ENCODE measurements around the gene ATXN1. TPM values are rescaled to one million over a fixed set of nuclear protein-coding genes. Genes with fewer than 3 reads are reported as not detected.

ATXN1 gene
- total RNA-seq, 1 donor from 2014 or later = 33.7 TPM

DNA sequence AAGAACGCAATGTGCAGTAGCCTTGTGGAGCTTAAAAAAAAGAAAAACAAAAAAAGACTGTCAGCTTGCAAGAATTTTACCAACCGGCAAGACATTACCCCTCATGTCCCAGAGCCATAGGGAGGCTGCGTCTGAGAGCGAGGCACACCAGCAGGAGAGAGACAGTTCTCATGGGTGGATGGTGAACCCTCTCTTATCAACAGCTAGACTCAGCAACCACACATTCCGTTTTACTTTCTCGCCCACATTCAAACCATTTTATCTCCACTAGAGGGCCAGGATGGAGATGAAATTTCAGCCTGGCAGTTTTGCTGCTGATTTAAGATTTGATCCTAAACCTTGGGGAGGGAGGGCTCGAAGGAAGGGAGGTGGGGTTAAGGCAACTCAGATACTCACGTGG is 247.0 kb downstream of the ATXN1 start:
- H3K27ac Mint-ChIP-seq = no peak overlapping the region
- H3K27me3 Mint-ChIP-seq = no peaks in the 10 kb centered on the region
- TF ChIP-seq, protein P1, sequence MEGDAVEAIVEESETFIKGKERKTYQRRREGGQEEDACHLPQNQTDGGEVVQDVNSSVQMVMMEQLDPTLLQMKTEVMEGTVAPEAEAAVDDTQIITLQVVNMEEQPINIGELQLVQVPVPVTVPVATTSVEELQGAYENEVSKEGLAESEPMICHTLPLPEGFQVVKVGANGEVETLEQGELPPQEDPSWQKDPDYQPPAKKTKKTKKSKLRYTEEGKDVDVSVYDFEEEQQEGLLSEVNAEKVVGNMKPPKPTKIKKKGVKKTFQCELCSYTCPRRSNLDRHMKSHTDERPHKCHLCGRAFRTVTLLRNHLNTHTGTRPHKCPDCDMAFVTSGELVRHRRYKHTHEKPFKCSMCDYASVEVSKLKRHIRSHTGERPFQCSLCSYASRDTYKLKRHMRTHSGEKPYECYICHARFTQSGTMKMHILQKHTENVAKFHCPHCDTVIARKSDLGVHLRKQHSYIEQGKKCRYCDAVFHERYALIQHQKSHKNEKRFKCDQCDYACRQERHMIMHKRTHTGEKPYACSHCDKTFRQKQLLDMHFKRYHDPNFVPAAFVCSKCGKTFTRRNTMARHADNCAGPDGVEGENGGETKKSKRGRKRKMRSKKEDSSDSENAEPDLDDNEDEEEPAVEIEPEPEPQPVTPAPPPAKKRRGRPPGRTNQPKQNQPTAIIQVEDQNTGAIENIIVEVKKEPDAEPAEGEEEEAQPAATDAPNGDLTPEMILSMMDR (conservative IDR thresholded peaks at IDR 0.05) = peak; percentile 74
- H3K4me3 Mint-ChIP-seq = no peak overlapping the region
- no peak for DNase-seq (ENCODE audit: extremely low spot score, unreplicated experiment)
- H3K36me3 Mint-ChIP-seq = no peaks in the 10 kb centered on the region
- H3K9me3 Mint-ChIP-seq = no peaks in the 10 kb centered on the region
- H3K4me1 Mint-ChIP-seq (ENCODE audit: unreplicated experiment) = peaks cover 39% of the 10 kb centered on the region

DNA sequence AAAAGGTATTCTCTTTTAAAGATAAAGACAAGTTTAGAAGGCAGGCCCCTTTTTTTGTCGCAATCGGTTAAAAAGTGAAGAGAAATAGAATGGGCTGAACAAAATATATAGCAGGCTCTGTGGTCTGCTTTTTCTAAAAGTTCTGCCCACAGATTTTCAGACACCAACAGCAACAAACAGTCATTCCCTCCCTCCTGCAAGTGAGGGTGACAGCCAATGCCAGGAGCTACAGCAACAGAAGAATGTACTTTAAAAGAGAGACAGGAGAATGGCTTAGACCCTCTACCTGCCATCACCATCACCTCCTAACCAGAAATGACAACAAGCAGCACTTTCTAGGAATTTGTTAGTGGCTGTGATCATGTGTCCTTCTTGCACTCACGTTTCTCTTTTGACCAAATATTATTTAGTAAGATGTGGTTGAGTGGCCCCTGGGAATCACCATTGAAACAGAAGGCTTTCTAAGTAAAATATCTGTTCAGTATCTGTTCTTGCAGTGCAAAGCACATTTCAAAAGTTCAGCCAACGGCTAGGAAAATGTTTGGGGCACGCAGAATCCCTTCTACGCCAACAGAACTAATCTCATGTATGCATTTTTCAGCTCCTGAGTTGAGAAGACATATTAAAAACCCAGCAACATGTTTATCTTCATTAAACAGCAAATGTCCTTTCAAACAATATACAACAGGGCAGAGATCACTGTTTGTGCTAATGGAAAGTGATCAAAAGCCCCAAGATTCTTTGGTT is 248.5 kb downstream of the ATXN1 start:
- peaks cover 36% of the 10 kb centered on the region for H3K4me1 Mint-ChIP-seq (ENCODE audit: unreplicated experiment)
- TF ChIP-seq, protein P1 (conservative IDR thresholded peaks at IDR 0.05) = no peak
- no peaks in the 10 kb centered on the region for H3K36me3 Mint-ChIP-seq

DNA sequence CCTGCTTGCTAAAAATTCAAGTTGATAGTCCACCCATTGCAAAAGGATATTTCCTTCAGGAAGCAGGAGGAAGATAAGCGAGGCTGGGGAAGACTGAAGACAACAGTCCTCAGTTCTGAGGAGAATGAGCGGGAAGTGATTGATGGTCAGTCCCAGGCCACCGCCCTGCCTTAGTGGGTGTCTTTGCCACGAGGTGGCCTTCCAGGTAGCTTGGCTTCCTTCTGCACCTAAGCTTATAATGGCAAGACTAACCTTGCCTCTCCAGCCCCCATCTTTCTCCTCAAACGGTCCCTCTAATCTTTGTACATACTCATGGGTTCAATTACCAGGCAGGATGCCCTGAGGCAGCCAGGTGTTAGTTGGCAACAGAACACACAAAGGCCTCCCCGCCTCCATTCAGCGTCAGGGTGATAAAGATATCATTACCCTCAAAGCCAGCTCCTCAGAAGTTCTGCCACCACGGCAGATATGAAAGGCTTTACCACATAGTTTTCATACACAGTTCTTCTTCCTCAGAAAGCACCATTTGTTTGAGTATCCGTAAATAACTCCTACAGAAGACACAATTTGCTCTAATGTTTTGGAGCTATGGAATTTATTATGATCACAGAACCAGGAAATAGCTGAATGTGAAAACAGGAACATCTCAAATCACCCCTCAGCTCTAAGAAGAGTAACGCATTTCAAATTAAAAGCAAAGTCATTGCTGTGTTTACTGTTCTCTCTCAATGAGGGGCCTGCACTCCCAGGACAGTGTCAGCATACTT is 249.4 kb downstream of the ATXN1 start:
- Mint-ChIP-seq H3K9me3 (no peaks in the 10 kb centered on the region), H3K4me3 (no peak overlapping the region), H3K27ac (peak overlapping the region; percentile 27), H3K4me1 (ENCODE audit: unreplicated experiment) (peaks cover 35% of the 10 kb centered on the region), H3K27me3 (no peaks in the 10 kb centered on the region), H3K36me3 (no peaks in the 10 kb centered on the region)
- DNase-seq (ENCODE audit: extremely low spot score, unreplicated experiment) = no peak
- TF ChIP-seq, protein P1 (conservative IDR thresholded peaks at IDR 0.05) = no peak

More for the DNA sequence above, 248.5 kb downstream of the ATXN1 start:
- no peak for DNase-seq (ENCODE audit: extremely low spot score, unreplicated experiment)
- no peaks in the 10 kb centered on the region for H3K27me3 Mint-ChIP-seq
- H3K27ac Mint-ChIP-seq = no peak overlapping the region
- H3K4me3 Mint-ChIP-seq = no peak overlapping the region
- no peaks in the 10 kb centered on the region for H3K9me3 Mint-ChIP-seq

DNA sequence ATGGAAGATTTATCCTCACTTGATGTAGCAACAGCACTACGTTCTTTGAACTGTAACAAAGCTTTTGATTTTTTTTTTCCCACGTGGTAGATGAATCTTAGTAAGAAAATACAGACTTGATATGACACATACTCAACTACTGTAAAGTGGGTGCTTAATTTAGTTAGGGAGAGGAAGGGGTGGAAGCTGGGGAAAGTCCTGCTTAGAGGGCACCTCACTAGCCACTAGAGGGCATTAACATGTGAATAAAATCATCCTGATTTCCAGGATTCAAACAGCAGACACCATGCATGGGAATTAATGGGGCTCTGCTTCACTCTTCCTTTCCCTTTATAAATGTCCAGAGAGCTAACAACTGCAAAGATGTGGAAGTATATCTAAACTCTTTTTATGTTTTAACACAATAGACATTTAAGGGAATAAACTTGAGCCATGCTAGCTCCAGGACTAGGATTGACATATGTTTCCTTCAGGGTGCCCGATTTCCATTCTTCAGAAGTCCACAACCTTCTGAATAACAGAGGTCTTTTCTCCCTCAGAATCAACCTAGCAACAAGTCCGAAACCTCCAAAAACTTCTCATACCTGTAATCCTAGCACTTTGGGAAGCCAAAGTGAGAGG is 250.1 kb downstream of the ATXN1 start:
- H3K27me3 Mint-ChIP-seq = no peaks in the 10 kb centered on the region
- no peak overlapping the region for H3K4me3 Mint-ChIP-seq
- peaks cover 35% of the 10 kb centered on the region for H3K4me1 Mint-ChIP-seq (ENCODE audit: unreplicated experiment)
- no peaks in the 10 kb centered on the region for H3K36me3 Mint-ChIP-seq
- DNase-seq (ENCODE audit: extremely low spot score, unreplicated experiment) = no peak
- TF ChIP-seq, protein P1 (conservative IDR thresholded peaks at IDR 0.05) = peak; percentile 77
- H3K9me3 Mint-ChIP-seq = no peaks in the 10 kb centered on the region
- H3K27ac Mint-ChIP-seq = no peak overlapping the region

DNA sequence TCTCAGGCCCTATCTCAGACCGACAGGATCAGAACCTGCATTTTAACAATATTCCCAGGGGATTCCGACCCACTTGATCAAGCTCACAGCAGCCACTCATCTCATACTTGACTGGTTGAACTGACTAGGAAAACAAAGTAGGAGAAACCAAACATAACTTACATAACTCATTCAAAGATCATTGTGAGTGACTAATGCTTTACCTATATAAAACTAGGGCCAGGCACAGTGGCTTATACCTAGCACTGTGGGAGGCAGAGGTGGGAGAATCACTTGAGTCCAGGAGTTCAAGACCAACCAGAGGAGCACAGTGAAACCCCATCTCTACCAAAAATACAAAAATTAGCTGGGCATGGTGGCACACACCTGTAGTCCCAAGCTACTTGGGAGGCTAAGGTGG is 251.0 kb downstream of the ATXN1 start:
- DNase-seq (ENCODE audit: extremely low spot score, unreplicated experiment) = no peak
- Mint-ChIP-seq H3K36me3 (no peaks in the 10 kb centered on the region), H3K27me3 (no peaks in the 10 kb centered on the region), H3K9me3 (no peaks in the 10 kb centered on the region), H3K27ac (no peak overlapping the region), H3K4me1 (ENCODE audit: unreplicated experiment) (peaks cover 35% of the 10 kb centered on the region), H3K4me3 (no peak overlapping the region)
- TF ChIP-seq, protein P1 (conservative IDR thresholded peaks at IDR 0.05) = no peak
